Subcutaneous adipose tissue (tissue), 4 donors: ENCODE data around the gene NHERF1. TPM values are rescaled to one million over a fixed set of nuclear protein-coding genes. Genes with fewer than 3 reads are reported as not detected.

ENCODE experiments used
- total RNA-seq, 4 donors: library from RNA; depleted of rRNA; stranded (reverse); fragments of >200 nt; gene quantifications; one replicate each; pipeline ENCODE4 v1.1.0, GENCODE V29; 2016
- TF ChIP-seq, protein P1 (sequence below): fragments of 450-650 bp; IDR thresholded peaks from one replicate; pipeline ENCODE4 v1.5.1; 2016; ENCODE audit warnings: low read depth, mild to moderate bottlenecking, control low read depth, antibody characterized with exemption, moderate library complexity

The NHERF1 gene
- total RNA-seq, 4 donors from 2014 or later, result 10.3 to 26.2 (median 15.1) TPM

DNA sequence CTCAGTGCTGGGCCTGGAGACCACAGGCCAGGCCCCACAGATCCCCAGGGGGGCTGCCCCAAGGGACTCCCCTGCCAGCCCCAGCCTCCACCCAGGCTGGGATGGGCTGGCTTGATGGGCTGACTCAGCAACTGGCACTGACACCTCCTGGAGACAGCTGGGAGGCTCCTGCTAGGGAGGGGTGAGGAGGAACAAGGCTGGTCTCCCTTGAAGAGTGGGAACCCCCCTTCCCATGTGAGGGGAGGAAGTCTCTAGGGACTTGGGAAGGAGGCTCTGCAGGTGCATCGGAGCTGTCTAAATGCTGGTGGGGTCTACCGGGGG lies 10.4 kb downstream of the NHERF1 start:
- TF ChIP-seq, protein P1, sequence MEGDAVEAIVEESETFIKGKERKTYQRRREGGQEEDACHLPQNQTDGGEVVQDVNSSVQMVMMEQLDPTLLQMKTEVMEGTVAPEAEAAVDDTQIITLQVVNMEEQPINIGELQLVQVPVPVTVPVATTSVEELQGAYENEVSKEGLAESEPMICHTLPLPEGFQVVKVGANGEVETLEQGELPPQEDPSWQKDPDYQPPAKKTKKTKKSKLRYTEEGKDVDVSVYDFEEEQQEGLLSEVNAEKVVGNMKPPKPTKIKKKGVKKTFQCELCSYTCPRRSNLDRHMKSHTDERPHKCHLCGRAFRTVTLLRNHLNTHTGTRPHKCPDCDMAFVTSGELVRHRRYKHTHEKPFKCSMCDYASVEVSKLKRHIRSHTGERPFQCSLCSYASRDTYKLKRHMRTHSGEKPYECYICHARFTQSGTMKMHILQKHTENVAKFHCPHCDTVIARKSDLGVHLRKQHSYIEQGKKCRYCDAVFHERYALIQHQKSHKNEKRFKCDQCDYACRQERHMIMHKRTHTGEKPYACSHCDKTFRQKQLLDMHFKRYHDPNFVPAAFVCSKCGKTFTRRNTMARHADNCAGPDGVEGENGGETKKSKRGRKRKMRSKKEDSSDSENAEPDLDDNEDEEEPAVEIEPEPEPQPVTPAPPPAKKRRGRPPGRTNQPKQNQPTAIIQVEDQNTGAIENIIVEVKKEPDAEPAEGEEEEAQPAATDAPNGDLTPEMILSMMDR, result no peak

DNA sequence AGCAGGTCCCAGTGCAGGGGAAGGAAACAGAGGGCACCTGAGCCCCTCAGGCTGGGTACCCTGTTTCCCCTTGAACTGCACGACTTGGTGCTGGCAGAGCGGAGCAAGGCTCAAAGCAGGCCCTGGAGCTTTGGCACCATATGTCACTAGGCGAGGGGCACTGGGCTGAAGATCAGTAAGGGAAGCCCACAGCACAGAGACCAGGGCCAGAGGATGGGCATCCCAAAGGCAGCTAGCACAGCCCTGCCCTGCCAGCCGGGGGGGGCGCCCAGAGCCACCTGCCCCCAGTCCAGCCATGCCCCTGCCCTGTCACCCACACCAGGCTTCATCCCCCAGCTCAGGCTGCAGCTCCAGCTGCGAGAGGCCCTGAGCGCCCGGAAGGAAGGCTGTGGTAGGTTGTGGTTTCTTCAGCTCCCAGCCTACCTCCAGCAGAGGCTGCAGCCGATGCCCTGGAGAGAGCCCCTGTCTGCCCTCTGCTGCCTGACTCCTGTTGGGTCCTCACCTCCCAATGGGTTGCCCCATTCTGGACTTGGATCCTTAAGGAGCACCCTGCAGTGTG lies 10.9 kb downstream of the NHERF1 start:
- TF ChIP-seq, protein P1, result no peak

DNA sequence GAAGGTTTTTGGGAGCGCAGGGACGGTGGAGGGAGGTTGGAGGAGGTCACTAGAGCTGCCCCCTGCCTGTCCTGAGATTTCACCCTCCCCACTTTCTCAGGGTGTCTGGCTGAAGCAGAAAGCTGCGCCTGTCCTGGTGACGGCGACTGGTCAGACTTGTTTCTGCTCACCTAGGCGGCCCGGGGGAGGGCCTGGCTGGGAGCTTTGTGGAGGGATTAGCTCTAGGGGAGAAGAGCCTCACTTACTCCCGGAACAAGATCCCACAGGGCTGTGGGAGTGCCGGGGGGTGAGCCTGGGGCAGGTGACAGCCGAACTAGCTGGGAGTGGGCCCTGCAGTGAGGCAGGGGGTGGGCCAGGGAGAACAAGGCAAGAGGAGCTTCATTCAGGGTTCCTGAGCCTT lies 11.5 kb downstream of the NHERF1 start:
- TF ChIP-seq, protein P1, result no peak

DNA sequence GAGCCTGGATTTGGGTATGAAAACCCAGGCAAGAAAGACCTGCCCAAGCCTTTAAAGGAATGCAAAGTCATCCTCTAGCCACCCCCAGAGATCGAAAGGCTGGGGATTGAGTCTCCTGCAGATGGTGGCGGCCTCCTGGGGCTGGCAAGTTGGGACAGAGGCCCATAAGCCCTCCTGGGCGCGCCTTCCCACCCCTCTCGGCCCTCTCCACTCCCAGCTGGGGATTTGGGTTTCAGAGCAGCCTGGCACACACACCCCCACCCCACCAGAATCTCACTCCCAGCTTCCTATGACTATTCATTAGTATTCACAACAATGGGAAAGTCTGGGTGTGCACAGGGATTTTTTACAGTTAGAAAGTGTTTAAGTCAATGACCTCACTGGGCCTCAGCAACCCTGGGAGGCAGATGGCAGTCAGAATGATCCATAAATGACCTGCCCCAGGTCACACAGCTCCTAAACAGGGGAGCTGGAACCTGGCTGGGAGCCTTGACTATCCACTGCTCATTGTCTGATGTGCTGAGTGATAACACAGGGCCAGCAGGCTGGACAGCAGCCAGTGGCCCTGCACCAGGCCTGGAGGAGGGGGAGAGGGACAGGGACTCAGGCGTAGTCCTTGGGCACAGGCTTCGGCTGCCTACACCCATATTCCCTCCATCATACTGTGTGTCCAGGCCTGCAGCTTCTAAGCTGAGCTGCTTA lies 12.1 kb downstream of the NHERF1 start:
- TF ChIP-seq, protein P1, result no peak

DNA sequence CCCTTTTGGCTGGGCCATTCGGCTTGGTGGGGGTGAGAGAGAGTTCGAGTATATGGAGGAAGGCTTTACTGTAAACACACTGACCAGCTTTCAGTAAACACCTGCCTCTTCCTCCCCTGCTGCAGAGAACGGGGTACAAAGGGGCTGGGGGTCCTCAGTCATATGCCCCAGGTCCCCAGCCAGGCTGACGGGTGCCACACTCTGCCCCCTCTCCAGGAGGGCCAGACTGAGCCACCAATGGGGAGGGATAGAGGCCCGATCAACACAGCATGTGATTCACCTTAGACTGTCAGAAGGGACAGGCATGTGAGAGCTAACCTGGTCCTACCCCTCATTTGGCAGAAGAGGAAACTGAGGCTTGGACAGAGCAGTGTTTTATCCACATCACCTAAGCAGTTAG lies 13.0 kb downstream of the NHERF1 start:
- TF ChIP-seq, protein P1, result no peak

DNA sequence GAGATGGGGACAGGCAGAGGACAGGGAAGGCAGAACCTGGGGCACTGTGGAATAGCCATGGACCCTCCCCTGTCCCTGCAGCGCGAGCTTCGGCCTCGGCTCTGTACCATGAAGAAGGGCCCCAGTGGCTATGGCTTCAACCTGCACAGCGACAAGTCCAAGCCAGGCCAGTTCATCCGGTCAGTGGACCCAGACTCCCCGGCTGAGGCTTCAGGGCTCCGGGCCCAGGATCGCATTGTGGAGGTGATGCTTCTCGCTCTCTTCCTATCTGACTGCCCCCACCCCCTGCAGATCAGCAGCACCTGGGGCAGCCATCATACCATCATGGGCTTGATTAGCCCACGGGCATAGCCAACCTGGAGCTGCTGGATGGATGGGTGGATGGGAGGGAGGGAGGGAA lies 13.5 kb downstream of the NHERF1 start:
- TF ChIP-seq, protein P1, result no peak

DNA sequence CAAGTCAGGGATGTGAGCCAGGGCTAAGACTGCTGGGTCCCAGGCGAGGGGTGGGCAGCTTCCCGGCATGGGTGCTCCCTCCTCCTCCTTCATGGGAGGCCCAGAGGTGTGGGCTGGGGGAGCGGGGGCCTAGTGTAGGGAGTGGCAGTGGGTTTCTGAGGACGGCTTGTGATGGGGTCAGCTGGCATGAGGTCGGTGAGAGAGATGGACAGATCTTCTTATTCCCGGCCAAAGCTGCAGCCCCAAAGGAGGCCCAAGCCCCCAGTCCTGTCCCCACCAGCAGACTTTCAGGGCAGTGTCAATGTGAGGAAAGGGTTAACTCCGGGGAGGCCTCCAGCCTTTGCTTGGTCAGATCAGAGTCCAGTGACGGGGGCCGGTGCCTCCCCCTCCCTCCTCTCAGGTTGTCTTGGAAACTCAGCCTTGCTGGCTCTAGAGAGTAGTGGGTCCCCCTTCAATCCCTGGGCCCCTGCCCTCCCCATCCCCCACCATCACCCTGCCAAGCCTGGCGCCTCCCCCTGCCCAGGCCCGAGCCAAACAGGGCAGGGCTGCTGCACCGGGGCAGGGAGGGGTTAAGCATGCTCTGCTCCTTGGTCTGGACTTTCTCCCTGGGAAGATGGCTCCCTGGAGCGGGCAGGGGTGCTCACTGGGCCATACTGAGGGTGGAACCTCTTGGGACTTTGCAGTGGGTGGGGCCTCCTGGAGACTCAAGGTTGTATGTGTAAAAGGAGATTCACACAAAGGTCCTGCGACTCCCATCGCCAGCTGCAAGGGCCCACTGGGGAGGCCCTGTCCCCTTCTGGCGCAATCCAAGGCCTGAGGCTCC lies 15.3 kb downstream of the NHERF1 start:
- TF ChIP-seq, protein P1, result no peak
